Activated CD8-positive, alpha-beta memory T cell treated with anti-CD3 and anti-CD28 coated beads, Interleukin-2, amount 50 U/mL, for 4 hours (primary cell): ENCODE measurements around the gene PIAS2.
"Not testable (repeated sequence)": the region's sequence is repeated elsewhere in the genome, so short reads cannot be mapped to it uniquely, and the experiment has no call there.

Experiments used
- DNase-seq: peaks from one replicate; pipeline ENCODE4 v3.0.0-alpha.2; 2020

Gene PIAS2

DNA sequence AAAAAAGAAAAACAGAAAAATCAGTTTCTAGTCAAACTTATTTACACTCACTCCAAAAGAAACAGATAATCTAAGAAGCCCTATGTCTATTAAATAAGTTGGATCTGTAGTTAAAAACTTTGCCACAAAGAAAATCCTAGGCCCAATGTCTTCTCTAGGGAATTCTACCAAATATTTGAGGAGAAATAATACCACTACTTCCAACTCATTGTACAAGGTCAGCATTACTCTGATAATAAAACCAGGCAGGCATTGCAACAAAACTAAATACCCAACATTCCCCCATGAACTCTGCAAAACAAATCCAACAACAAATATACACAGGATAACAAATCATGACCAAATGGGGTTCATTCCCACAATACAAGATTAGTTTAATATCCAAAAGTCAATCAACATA lies 86.7 kb downstream of the PIAS2 start:
- no peak for DNase-seq

DNA sequence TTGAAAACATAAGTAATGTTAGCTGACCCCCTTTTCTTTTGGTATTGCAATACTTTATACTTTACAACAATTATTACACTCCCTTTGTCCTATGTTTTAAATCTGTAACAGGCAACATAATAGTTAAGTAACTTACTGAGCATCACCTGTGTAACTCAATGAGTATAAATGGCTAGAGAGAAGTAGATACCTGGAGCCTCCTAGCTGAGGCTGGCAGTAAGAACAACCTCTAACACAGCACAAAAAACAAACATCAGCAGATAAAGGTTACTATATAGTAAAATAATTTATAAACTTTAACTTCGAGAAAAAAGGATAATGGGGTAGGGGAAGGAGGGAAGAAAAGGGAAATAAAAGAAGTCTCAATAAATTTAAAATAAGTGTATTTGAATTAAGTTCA lies 87.4 kb downstream of the PIAS2 start:
- DNase-seq: no peak

DNA sequence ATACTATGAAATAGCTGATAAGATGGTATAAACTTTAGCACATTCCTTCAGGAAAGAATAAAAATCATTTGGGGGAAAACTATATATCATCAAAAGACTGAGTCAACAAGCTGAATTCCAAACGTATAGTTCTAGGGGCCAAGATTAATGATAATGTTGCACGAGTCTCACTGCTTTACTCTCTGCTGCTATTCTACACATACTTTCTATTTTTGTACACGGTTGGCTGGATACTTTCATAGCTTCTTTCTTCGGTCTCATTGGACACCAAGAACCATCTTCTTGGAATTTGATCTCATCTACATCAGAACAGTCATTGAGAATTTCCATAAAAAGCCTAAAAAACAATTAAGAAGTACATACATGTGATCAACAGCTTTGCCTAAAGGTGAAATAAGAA lies 87.8 kb downstream of the PIAS2 start:
- no peak for DNase-seq

DNA sequence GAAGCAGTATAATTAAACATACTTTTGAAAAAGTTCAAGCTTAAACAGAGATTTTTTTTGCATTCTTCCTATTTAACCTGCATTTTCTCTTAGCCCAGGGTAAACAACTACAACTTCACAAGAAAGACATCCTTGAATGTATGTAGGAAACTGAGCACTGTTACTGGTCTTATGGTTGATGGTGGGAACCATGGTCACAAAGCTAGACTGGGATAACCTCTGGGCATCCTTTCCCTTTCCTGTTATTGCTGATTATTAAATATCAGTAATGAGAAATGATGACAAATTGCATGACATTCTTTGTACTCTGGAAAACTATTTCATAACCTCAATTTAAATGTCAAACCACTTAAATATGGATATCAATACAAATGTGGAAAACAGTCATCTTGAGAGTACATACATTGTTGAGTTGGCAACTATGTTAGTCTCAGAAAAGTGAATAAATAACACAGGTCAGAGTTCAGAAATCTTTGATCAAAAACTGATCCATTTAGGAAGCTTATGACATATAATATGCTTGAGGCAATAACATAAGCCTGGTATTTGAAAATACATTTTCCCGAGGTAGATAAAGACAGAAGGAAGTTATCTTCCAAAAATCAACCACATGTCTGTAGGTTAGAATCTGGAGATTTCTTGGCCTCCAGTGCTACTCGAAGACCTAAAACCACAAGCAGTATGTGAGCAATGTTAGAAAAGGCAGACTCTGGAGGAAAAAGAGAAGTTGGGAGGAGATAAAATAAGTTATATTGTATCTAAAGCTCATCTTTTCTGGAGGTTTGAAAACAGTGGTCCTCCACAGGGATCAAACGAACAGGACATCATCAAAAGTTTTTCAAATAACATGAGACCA lies 95.2 kb downstream of the PIAS2 start:
- DNase-seq: no peak

DNA sequence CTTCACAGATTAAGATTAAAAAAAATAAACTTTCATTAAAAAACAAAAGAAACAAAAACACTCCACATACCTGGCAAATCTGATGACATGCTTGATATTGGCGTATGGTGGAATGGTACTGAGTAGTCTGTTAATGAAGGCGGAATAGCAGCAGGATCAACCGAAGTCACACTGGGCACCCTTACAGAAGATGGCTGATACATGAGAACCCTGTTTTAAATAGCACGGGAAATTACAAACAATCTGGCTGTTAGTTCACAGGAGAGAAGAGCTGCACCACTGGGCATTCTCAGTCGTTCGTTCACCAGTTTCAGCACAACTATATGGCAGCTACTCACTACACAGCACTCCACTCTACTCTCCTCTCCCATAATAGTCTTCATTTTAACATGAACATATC lies 96.4 kb downstream of the PIAS2 start:
- DNase-seq: no peak

DNA sequence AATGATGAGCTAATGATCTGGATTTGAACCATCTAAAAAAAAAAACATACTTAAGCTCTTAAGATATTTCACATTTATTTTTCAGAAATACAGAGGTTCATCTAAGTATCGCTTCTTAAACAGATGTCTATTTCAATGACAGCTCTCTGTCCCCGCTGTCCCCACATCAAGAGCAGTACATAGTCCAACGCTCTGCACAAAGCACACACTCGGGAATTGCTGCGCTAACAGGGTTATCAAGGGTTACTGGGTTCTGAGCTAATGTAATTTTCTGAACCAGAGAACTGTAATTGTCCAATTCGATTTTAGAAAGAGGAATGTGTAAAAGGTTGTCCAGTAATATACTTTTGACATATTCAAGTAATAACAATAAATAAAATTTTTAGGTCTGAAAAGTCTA lies 101.6 kb downstream of the PIAS2 start:
- no peak for DNase-seq

DNA sequence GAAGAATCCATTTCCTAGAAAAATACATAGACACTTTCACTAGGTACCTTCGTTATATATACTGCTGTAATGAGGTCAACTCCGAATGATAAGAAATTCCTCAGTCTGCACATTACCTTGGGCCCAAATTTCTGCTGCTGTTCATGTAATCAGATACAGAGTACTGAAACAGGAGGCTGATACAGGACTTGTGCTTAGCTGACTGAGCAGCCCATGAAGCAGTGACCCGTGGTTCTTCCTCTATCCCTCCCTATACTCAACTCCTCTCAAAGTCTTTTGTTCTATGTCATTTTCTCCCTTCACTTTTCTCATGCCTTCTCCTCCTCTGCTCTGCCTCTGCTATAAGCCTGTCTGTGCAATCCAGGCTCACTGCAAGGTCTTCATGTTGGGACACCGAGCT lies 102.9 kb downstream of the PIAS2 start:
- no peak for DNase-seq

DNA sequence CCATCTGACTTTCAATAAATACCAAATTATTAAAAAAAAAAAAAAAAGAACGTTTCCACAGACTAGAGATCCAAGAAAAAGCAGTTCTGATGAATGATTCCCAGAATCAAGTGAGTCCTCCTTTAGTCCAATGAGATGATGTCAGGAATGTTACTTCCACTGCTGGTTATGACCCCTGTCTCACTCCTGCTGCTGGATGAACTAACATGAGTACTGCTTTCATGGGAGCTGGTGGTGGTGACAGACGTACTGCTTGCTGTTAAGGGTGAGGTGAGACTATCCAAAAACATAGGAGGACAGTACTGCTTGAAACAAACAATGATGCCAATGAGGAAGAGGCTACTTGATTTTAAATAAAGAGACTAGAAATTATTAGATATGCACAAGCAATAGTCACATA lies 105.0 kb downstream of the PIAS2 start:
- no peak for DNase-seq

DNA sequence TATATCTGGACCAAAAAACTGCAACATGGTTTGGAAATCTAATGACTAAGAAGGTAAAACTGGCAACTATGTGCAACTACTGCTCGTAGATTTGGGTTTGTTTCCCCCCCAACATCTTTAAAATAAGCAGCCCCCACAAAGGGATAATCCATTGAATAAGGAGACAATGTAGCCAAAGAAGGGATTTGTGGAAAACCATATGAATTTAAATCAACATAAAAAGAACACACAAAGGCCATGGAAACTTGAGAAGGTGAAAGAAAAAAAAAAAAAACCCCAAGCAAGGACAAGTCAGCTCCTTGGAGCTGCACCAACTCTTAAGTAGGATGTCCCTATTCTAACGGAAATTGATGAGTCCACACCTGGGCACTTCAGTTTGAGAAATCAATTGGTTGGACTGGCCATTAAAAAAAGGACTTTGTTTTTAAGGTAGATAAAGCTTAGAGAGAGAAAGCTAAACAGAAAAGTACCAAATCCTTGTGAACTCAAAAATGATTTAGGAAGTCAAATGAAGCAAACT lies 106.8 kb downstream of the PIAS2 start:
- DNase-seq: no peak

DNA sequence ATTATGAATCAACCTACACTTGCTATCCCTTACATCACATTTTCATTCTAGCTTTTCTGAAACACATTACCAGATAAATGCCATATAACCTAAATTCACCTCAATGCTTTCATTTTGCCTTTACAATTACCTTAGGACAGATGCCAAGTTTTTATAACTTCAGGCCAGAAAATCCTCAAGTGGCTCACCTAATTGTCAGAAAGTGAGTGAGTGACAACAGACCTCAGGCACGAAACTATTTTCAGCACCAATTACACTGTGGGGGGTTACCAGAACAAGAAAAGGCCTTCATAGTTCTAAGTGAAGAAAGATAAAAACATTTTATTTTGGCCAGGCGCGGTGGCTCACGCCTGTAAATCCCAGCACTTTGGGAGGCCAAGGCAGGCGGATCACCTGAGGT lies 108.2 kb downstream of the PIAS2 start:
- no peak for DNase-seq

DNA sequence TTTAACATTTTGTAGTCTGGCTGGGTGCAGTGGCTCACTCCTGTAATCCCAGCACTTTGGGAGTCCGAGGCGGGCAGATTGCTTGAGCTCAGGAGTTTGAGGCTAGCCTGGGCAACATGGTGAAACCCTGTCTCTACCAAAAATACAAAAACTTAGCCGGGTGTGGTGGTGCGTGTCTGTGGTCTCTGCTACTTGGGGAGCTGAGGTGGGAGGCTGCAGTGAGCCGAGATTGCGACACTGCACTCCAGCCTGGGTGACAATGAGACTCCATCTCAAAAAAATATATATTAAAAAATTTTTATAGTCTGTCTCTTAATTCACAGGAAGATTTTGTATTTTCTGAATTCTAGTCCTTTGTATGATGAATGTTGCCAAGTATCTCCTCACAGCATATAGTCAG lies 121.4 kb downstream of the PIAS2 start:
- not testable (repeated sequence) for DNase-seq

DNA sequence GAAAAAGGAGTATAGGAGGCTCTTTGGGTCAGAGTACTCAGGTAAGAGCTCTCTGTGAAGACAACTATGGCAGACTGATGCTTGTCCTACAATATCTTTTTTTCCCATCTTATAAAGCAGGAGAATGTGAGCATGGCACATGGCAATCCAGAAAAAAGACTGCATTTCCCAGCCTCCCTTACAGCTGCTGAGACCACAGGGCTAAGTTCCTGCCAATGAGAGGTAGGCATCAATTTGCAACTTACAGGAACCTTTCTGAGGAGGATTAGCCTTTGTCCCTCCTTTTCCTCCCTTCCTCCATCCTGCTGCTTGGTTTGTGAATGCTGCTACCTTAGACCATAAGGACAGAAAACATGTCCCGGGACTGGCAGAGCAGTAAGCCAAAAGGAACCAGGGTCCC lies 122.7 kb downstream of the PIAS2 start:
- no peak for DNase-seq

DNA sequence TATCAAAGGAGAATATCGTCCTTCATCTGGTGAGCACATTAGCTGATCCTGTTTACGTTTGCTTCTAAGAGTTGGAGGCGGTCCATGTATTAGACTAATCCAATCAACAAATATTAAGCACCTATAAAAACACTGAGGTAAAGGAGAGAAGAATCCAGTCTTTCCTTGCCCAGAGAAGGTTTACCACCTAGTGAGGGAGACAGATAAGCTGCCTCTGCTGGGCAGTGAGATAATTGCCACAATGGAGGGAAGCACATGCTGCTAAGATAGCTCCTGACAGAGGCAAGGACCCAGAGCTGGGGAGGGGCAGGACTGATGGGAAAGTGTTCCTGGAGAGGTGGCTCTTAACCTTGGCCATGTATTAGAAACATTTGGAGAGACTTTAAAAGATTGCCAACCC lies 123.7 kb downstream of the PIAS2 start:
- no peak for DNase-seq

DNA sequence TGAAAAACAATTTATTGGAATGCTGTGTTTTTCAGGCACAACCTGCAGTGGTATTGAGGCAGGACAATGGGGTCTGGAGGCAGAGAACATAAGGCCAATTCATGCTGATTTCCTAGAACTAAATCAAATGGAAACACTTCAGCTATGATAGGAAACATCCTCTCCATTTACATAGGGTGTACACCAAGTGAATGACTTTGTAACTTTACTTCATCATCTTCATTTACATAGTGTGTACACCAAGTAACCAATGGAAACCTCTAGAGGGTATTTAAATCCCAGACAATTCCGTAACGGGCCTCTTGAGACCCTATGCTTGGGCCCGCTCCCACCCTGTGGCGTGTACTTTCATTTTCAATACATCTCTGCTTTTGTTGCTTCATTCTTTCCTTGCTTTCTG lies 128.2 kb downstream of the PIAS2 start:
- no peak for DNase-seq

DNA sequence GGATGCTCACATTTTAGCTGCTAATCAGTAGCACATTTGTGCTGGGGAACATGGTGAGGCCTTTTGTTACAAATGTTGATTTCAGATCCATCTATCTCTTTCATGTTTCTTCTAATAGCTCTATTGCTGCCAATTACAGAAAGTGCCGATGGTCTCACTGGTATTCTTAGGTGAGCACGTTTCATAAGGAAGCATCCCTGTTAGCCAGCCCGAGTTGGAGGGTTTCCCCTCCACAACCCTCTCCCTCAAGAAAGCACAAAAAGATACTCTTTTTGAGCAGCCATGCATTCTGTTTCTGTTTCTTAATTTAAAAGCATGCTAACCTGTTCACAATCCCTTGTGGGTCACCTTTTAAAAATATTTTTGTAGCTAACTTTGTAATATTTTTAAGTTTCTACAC lies 129.6 kb downstream of the PIAS2 start:
- DNase-seq: no peak

DNA sequence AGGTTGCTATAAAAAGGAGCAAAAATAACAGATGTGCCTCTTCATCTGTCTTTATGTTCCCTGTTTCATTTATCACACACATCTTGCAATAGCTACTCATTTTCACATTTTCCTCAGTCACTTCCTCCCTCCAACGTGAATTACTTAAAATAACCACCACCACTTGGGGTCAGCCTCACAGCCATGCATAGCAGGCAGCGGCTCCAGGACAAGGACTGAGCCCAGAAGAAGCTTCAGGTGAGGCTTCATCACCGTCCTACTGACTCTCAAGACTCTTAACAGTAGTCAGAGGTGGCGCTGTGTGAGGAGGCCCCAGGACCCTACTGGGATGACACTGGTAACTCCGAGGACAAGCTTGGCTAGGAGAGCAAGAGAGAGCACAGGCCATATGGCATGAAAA lies 144.9 kb downstream of the PIAS2 start:
- DNase-seq: no peak

DNA sequence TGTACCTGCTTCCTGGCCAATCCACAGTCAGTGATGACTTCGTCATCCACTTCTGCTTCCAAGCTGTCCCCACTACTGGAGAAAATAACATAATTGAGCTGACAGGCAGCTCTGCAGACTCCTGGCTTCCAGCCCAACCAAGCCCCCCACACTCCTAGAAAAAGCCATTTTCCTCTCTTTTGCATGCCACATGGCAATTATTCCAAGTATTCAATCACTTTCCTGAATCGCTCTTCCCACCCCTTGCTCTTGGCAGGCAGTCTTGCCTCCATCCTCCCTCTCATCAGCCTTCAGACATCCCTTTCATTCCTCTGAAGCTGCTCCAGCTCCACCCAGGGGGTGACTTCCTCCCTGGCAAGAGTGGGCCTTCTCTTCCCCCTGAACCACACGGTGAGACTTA lies 146.2 kb downstream of the PIAS2 start:
- DNase-seq: no peak

DNA sequence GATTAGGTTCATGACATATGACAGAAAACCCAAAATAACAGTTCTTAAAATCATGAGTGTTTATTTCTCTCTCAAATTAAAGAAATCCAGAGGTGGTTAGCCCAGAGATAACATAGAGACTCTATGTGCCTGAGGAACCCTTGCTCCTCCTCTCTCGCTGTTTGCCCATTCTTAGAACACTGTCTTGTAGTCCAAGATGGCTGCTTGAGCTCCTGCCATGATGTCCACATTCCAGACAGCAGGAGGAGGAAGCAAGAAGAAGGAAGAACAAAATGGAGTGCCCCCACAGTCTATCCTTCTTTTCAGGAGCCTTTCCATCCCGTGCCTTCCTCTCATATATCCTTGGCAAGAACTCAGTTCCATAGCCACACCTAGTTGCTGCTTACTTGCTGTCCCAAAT lies 146.6 kb downstream of the PIAS2 start:
- DNase-seq: no peak

DNA sequence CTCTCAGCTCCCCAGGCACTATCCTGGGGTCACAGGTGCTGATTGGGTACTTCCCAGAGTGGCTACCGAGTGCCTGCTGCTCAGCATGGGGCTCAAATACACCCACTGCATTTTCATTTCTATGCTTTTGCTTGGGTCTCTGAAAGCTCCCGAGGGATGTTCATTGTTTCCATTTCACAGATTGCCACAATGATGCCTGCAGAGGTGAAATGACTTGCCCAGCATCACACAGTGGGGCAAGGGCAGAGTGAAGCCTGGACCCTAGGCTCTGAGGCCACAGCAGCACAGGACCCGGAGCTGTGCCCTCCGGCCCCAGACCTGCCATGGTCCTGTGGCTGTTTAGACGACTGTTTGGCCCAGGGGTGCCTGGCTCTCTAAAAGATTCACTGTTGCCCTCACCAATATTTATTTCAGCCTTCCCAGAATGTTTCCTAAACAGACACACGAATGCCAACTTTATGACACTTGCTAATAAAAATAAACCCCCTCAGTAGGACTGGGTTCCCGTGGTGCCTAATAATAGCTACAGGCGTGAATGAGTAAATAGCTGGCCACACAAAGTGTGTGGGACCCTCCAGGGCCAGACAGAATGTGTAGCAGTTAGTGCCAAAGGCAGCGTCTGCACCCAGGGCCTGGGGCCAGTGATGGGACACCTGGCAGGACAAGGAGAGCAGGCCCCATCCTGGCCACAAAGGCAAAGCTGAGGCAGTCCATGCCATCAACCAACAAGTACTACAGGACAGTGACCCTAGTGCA lies 149.0 kb downstream of the PIAS2 start:
- no peak for DNase-seq

DNA sequence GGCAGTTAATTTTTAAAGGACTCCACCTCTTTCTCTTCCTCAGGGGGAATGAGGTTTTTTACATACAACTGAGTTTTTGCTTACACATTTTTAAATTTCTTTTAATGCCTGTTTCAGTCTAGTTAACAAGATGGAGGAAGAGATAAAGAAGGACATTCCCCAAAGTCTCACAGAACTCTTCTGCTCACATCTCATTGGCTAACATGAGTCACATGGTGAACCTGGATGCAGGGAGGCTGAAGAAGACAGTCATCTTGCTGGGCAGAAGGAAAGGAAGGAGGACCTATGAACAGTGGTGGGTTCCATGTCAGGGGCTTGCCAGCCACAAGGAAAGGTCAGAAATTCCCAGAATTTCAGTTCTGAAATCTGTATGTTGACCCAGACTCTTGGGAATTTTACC lies 150.1 kb downstream of the PIAS2 start:
- DNase-seq: no peak

DNA sequence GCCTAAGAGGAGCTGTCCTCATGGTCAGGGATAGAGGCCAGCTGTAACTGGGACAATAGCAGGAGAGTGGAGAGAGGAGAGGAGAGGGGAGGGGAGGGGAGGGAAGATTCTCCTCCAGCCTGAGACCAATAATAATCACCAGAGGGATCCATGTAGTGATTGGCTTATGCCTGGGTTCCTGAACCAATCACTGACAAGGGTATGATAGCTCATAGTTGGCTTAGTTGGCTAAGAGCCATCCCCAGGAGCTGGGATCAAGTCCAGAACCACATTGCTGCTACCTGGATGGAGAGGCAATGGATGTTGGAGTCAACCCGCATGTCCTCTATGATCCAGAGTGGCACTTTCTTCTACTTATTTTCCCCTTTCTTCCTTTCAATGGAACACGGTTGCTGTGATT lies 152.7 kb downstream of the PIAS2 start:
- DNase-seq: no peak

DNA sequence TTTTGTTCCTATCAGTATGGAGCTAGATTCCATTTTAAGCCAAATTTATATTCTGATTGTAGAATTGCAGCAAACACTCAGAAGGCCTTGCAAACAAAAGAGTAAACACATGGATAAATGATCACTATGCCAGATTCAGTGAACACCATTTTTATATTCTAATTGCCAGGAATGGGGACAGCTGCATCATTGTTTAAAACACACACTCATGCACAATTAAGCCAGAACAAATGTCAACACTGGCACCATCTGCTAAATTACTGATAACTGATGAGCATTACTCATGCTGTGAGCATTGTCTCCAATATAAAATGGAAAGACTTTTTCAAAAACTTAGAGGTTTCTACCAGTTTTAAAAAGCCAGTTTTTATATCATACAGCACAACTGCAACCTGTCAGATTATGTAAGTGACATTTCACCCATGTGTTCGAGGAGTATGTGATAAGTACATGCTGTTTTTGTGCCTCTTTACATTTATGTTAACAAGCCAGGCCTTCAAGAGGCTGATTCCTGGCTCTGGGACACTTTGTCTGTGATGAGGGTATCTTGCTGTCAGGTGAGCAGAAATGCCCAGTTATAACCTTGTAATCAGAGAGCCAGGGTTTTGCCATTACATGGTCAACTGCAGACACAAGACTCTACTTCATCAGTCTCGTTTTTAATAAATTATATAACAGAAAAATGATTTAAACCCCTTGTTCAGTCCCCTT lies 156.1 kb downstream of the PIAS2 start:
- DNase-seq: no peak

DNA sequence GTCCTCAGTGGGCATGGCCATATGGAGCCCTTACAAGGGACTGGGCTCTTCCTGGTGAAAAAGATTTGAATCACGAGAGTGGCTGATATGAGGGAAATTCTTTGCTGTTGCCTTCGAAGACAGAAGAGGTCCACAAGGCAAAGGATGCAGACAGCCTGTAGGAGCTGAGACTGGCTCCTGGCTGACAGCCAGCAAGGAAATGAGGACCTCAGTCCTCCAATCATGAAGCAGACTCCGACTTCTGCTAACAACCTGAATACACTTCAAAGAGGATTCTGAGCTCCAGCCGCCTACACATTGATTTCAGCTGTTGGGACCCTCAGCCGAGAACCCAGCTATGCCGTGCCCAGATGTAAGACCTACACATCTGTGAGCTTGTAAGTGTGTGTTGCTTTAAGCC lies 157.4 kb downstream of the PIAS2 start:
- DNase-seq: no peak
